B cell (primary cell): ENCODE data around the gene C2CD3. TPM values are rescaled to one million over a fixed set of nuclear protein-coding genes. Genes with fewer than 3 reads are reported as not detected.

Experiments used
- ATAC-seq: fragments of 200-7000 bp; cut with Tn5 transposase; one replicate; pipeline ENCODE4 v1.10.0; 2021; ENCODE audit warnings: low read depth, mild to moderate bottlenecking, moderate number of reproducible peaks, moderate library complexity
- CTCF ChIA-PET: fragments of 350-600 bp; sonication (Branson Sonifier 250); formaldehyde crosslinking; loops from one replicate; lab custom pipeline; 2021; ENCODE audit warnings: antibody characterized with exemption, inconsistent platforms; lab: Charles Lee
- POLR2A ChIA-PET: fragments of 350-600 bp; sonication (Branson Sonifier 250); formaldehyde crosslinking; loops from one replicate; lab custom pipeline; 2021; ENCODE audit warnings: antibody characterized with exemption; lab: Charles Lee
- DNase-seq: peaks from one replicate; pipeline ENCODE4 v3.0.0; 2013
- H2AFZ ChIP-seq: 2 replicates; pipeline ENCODE4 v1.6.1; 2012; ENCODE audit warnings: mild to moderate bottlenecking, low read depth, low read length; ENCODE audit not compliant: insufficient read depth, poor library complexity, severe bottlenecking
- H3K27ac ChIP-seq, 2 donors: 1 replicate in 1 of 2; 2 replicates in 1 of 2; pipeline ENCODE4 v1.5.1; 2012 to 2013; ENCODE audit warnings: low read length in 2 of 2, mild to moderate bottlenecking in 2 of 2, moderate library complexity in 1 of 2
- H3K27me3 ChIP-seq, 4 experiments: fragments of 200-600 bp in 1 of 4; sonication (generic) in 1 of 4; replicated peaks in 1 of 4; 1 replicate in 2 of 4; 2 replicates in 2 of 4; pipeline versions ENCODE4 v1.6.1 to v1.7.0; 2013 to 2016; ENCODE audit warnings: low read length in 3 of 4, mild to moderate bottlenecking in 2 of 4, mixed read lengths in 1 of 4, moderate library complexity in 1 of 4; ENCODE audit not compliant: insufficient read depth in 4 of 4, control insufficient read depth in 3 of 4; ENCODE audit errors: control extremely low read depth in 1 of 4
- H3K36me3 ChIP-seq, 2 experiments: replicated peaks in 1 of 2; 1 replicate in 1 of 2; 2 replicates in 1 of 2; pipeline versions ENCODE4 v1.6.1 to v1.7.1; 2013; ENCODE audit warnings: low read length in 1 of 2; ENCODE audit not compliant: insufficient read depth in 2 of 2, control insufficient read depth in 1 of 2; ENCODE audit errors: control extremely low read depth in 1 of 2, extremely low read depth in 1 of 2
- H3K4me1 ChIP-seq, 2 donors: fragments of 200-600 bp in 1 of 2; sonication (generic) in 1 of 2; 1 replicate in 1 of 2; 2 replicates in 1 of 2; pipeline versions ENCODE4 v1.5.1 to v1.6.1; 2013 to 2017; ENCODE audit warnings: low read length in 2 of 2; ENCODE audit not compliant: control insufficient read depth in 2 of 2, insufficient read depth in 2 of 2
- H3K4me2 ChIP-seq: replicated peaks from 2 replicates; pipeline ENCODE3; 2012; ENCODE audit warnings: mild to moderate bottlenecking, low read depth, low read length; ENCODE audit not compliant: poor library complexity, severe bottlenecking
- H3K4me3 ChIP-seq, 5 experiments: fragments of 200-600 bp in 1 of 5; sonication (generic) in 1 of 5; 1 replicate in 3 of 5; 2 replicates in 2 of 5; pipeline versions ENCODE4 v1.5.1 to v1.7.0; 2011 to 2016; ENCODE audit warnings: low read length in 4 of 5, mild to moderate bottlenecking in 4 of 5, low read depth in 2 of 5, control low read depth in 1 of 5, moderate library complexity in 1 of 5; ENCODE audit not compliant: insufficient read depth in 1 of 5; ENCODE audit errors: control extremely low read depth in 1 of 5, extremely low read depth in 1 of 5
- H3K79me2 ChIP-seq: fragments of 200-600 bp; sonication (generic); one replicate; pipeline ENCODE4 v1.6.0; 2016; ENCODE audit warnings: low read length; ENCODE audit not compliant: control insufficient read depth, insufficient read depth
- H3K9ac ChIP-seq: fragments of 200-600 bp; sonication (generic); 2 replicates; pipeline ENCODE4 v1.6.1; 2017; ENCODE audit warnings: mild to moderate bottlenecking, low read length, moderate library complexity
- H3K9me3 ChIP-seq, 3 donors: one replicate each; pipeline versions ENCODE4 v1.6.1 to v1.7.1; 2013; ENCODE audit warnings: low read length in 2 of 3; ENCODE audit not compliant: control insufficient read depth in 2 of 3, insufficient read depth in 1 of 3; ENCODE audit errors: control extremely low read depth in 1 of 3
- H4K20me1 ChIP-seq: 2 replicates; pipeline ENCODE4 v1.6.0; 2012; ENCODE audit warnings: mild to moderate bottlenecking, low read length; ENCODE audit not compliant: insufficient read depth, control insufficient read depth, poor library complexity, severe bottlenecking
- H3K27ac Mint-ChIP-seq: one replicate; pipeline ENCODE4 v1.8.0; 2021; ENCODE audit warnings: mixed read lengths
- H3K27me3 Mint-ChIP-seq: one replicate; pipeline ENCODE4 v1.8.0; 2021; ENCODE audit warnings: mixed read lengths
- H3K4me1 Mint-ChIP-seq: one replicate; pipeline ENCODE4 v1.8.0; 2021; ENCODE audit warnings: mixed read lengths
- H3K4me3 Mint-ChIP-seq: one replicate; pipeline ENCODE4 v1.8.0; 2021; ENCODE audit warnings: mixed read lengths
- H3K9me3 Mint-ChIP-seq: one replicate; pipeline ENCODE4 v1.8.0; 2022; ENCODE audit warnings: mixed read lengths; ENCODE audit not compliant: insufficient read depth
- CTCF ChIP-seq: fragments of 200-600 bp; IDR thresholded peaks from one replicate; pipeline ENCODE4 v1.8.0; 2022; ENCODE audit warnings: antibody characterized with exemption, mild to moderate bottlenecking
- EZH2 ChIP-seq: IDR thresholded peaks from 2 replicates; pipeline ENCODE4 v1.6.1; 2012; ENCODE audit warnings: borderline replicate concordance, low read depth, mild to moderate bottlenecking, moderate library complexity, low read length; ENCODE audit not compliant: insufficient read depth, poor library complexity, severe bottlenecking
- WGBS: methylation state at CpG from one replicate; pipeline ENCODE4 v1.1.5; 2013; ENCODE audit warnings: missing lambda C conversion rate; ENCODE audit not compliant: insufficient coverage; 5-methylcytosine and 5-hydroxymethylcytosine counted together
- intact Hi-C: fragments of 100-400 bp; cut with micrococcal nuclease; formaldehyde crosslinking; loops from one replicate; pipeline ENCODE4 v1.10.0; 2022
- polyA plus RNA-seq: library from polyadenylated mRNA; depleted of rRNA; stranded (reverse); fragments of >200 nt; gene quantifications from 2 replicates; pipeline ENCODE4 v1.2.3, GENCODE V29; 2012
- total RNA-seq, 2 donors: library from RNA; stranded (reverse); fragments of 120-200 nt in 1 of 2; gene quantifications; 1 replicate in 1 of 2; 2 replicates in 1 of 2; pipeline versions ENCODE4 v1.2.3 to v1.2.4, GENCODE V29; 2013 to 2022

C2CD3 gene
- total and polyA plus RNA-seq, 2 donors (not counting 1 experiment from before 2014, with no cell fraction given) = 19.8 to 69.0 TPM

GRCh38 chr11:74171630-74171968 is 797 bp upstream of the C2CD3 start:
- no peak for ATAC-seq
- H3K27me3 Mint-ChIP-seq = no peaks in the 10 kb centered on the region
- peak overlapping the region; percentile 99 for H2AFZ ChIP-seq
- DNase-seq = no peak
- H3K36me3 ChIP-seq = peaks cover 1 to 13% of the 10 kb centered on the region in 2 experiments
- no peaks in the 10 kb centered on the region for H3K9me3 Mint-ChIP-seq
- H3K27ac ChIP-seq = peak overlapping the region; percentile 73 to 80
- H3K4me3 Mint-ChIP-seq = no peak overlapping the region
- H3K79me2 ChIP-seq = peaks cover 44% of the 10 kb centered on the region
- H3K4me2 ChIP-seq = peak overlapping the region; percentile 96
- intact Hi-C loops = loop anchor here (1.0 to 5.0 kb wide), 5 partner anchors 189 to 576 kb away; partner anchors contain the start of genes COA4, PAAF1, RAB6A and RNF169
- peaks cover 22 to 26% of the 10 kb centered on the region in 2 donors for H3K4me1 ChIP-seq
- no peaks in the 10 kb centered on the region for H3K9me3 ChIP-seq
- peak overlapping the region; percentile 92 for H3K9ac ChIP-seq
- peaks cover 6% of the 10 kb centered on the region for H3K4me1 Mint-ChIP-seq
- no peaks in the 10 kb centered on the region for H4K20me1 ChIP-seq
- TF ChIP-seq EZH2 (no peak), CTCF (no peak)
- no peak overlapping the region for H3K27ac Mint-ChIP-seq
- ChIA-PET POLR2A (interaction anchor here (2.3 kb wide), 1 partner anchor 189 kb away, joined by 8 read pairs; the partner anchor contains the start of gene UCP2), CTCF (interaction anchor here (0.9 to 1.2 kb wide), 3 partner anchors 191 to 208 kb away, joined by 4 to 6 read pairs (median 5); no protein-coding TSS in a partner anchor)
- H3K4me3 ChIP-seq = peak overlapping the region; percentile 69 to 95 (median 84)
- H3K27me3 ChIP-seq = no peaks in the 10 kb centered on the region
- 0% methylated on average over 4 of the region's 5 CpGs for WGBS

- H3K4me2 ChIP-seq = peak overlapping the region; percentile 96
- H3K27ac ChIP-seq = peak overlapping the region in 1 of 2 donors; percentile 80
- Mint-ChIP-seq H3K4me1 (peaks cover 6% of the 10 kb centered on the region), H3K9me3 (no peaks in the 10 kb centered on the region), H3K27ac (no peak overlapping the region), H3K4me3 (no peak overlapping the region), H3K27me3 (no peaks in the 10 kb centered on the region)
- peaks cover 40% of the 10 kb centered on the region for H3K79me2 ChIP-seq
- H2AFZ ChIP-seq = peak overlapping the region; percentile 99
- no peak for TF ChIP-seq EZH2
- no peak for TF ChIP-seq CTCF
- no peaks in the 10 kb centered on the region for H3K27me3 ChIP-seq
- H3K4me1 ChIP-seq = peaks cover 22 to 26% of the 10 kb centered on the region in 2 donors
- POLR2A ChIA-PET = interaction anchor here (1.0 to 2.3 kb wide), 3 partner anchors 188 to 409 kb away, joined by 3 to 8 read pairs (median 4); partner anchors contain the start of genes RAB6A and UCP2
- H4K20me1 ChIP-seq = no peaks in the 10 kb centered on the region
- peak overlapping the region; percentile 92 for H3K9ac ChIP-seq
- peak overlapping the region; percentile 82 to 95 (median 85) for H3K4me3 ChIP-seq
- DNase-seq (no peak), ATAC-seq (no peak)
- H3K9me3 ChIP-seq = no peaks in the 10 kb centered on the region
- H3K36me3 ChIP-seq = peaks cover 1 to 16% of the 10 kb centered on the region in 2 experiments
- WGBS = 17% methylated on average over 9 of the region's 9 CpGs
- CTCF ChIA-PET = interaction anchor here (0.6 kb wide), 1 partner anchor 89 kb away, joined by 3 read pairs; no protein-coding TSS in a partner anchor
- intact Hi-C loops = loop anchor here (2.0 to 5.0 kb wide), 4 partner anchors 187 to 577 kb away; partner anchors contain the start of genes COA4, PAAF1, RNF169 and UCP2
These were observed 904 bp downstream of the C2CD3 start for GRCh38 chr11:74169738-74170458.
